H9 (cell line): Measurements from ENCODE around the gene FLT3. TPM values are rescaled to one million over a fixed set of nuclear protein-coding genes. Genes with fewer than 3 reads are reported as not detected.
"Not testable (repeated sequence)": the region's sequence is repeated elsewhere in the genome, so short reads cannot be mapped to it uniquely, and the experiment has no call there.

ENCODE experiments used
- DNase-seq: peaks from one replicate; pipeline ENCODE4 v3.0.0-alpha.2; 2017
- H2AFZ ChIP-seq: one replicate; pipeline ENCODE4 v1.6.1; 2013; ENCODE audit warnings: mild to moderate bottlenecking, low read length, control low read depth, moderate library complexity
- H2AK5ac ChIP-seq: 2 replicates; pipeline ENCODE4 v1.6.1; 2013; ENCODE audit warnings: low read length, control low read depth, mixed read lengths; ENCODE audit not compliant: insufficient read length
- H2BK120ac ChIP-seq: one replicate; pipeline ENCODE4 v1.6.1; 2013; ENCODE audit warnings: low read depth, mild to moderate bottlenecking, low read length, control low read depth, inconsistent platforms; ENCODE audit not compliant: poor library complexity, severe bottlenecking
- H2BK12ac ChIP-seq: 2 replicates; pipeline ENCODE4 v1.6.1; 2013; ENCODE audit warnings: low read length, control low read depth, mixed read lengths, low read depth; ENCODE audit not compliant: insufficient read length
- H2BK15ac ChIP-seq: 2 replicates; pipeline ENCODE4 v1.6.1; 2013; ENCODE audit warnings: low read depth, low read length, control low read depth
- H2BK20ac ChIP-seq: one replicate; pipeline ENCODE4 v1.6.1; 2013; ENCODE audit warnings: low read depth, mild to moderate bottlenecking, low read length, control low read depth, inconsistent platforms; ENCODE audit not compliant: poor library complexity, severe bottlenecking
- H2BK5ac ChIP-seq: 2 replicates; pipeline ENCODE4 v1.6.1; 2013; ENCODE audit warnings: low read length, control low read depth, mixed read lengths; ENCODE audit not compliant: insufficient read length
- H3K14ac ChIP-seq: 2 replicates; pipeline ENCODE4 v1.6.1; 2013; ENCODE audit warnings: low read length, control low read depth; ENCODE audit not compliant: insufficient read depth
- H3K18ac ChIP-seq: 2 replicates; pipeline ENCODE4 v1.6.1; 2013; ENCODE audit warnings: low read depth, mild to moderate bottlenecking, mixed read lengths, low read length, control low read depth; ENCODE audit not compliant: insufficient read length
- H3K23ac ChIP-seq: 2 replicates; pipeline ENCODE4 v1.6.1; 2013; ENCODE audit warnings: low read length, control low read depth, mixed read lengths, low read depth; ENCODE audit not compliant: insufficient read length
- H3K23me2 ChIP-seq: 2 replicates; pipeline ENCODE4 v1.6.1; 2013; ENCODE audit warnings: low read depth, mild to moderate bottlenecking, mixed read lengths, low read length, control low read depth; ENCODE audit not compliant: insufficient read length, poor library complexity, severe bottlenecking
- H3K27ac ChIP-seq: 2 replicates; pipeline ENCODE4 v1.5.1; 2013; ENCODE audit warnings: low read length, control low read depth, mixed read lengths, low read depth; ENCODE audit not compliant: insufficient read length
- H3K27me3 ChIP-seq: 2 replicates; pipeline ENCODE4 v1.6.1; 2013; ENCODE audit warnings: low read length, control low read depth, inconsistent platforms; ENCODE audit not compliant: insufficient read depth
- H3K4ac ChIP-seq: 2 replicates; pipeline ENCODE4 v1.6.1; 2013; ENCODE audit warnings: low read depth, mild to moderate bottlenecking, control low read depth, inconsistent platforms, low read length, moderate library complexity
- H3K4me1 ChIP-seq: 2 replicates; pipeline ENCODE4 v1.6.1; 2013; ENCODE audit warnings: low read length, control low read depth, inconsistent platforms; ENCODE audit not compliant: insufficient read depth
- H3K4me2 ChIP-seq: 2 replicates; pipeline ENCODE4 v1.6.1; 2013; ENCODE audit warnings: low read length, control low read depth, mixed read lengths; ENCODE audit not compliant: insufficient read length, insufficient read depth
- H3K56ac ChIP-seq: 2 replicates; pipeline ENCODE4 v1.6.1; 2013; ENCODE audit warnings: low read depth, mild to moderate bottlenecking, mixed read lengths, low read length, control low read depth; ENCODE audit not compliant: insufficient read length
- H3K79me1 ChIP-seq: 2 replicates; pipeline ENCODE4 v1.6.1; 2013; ENCODE audit warnings: low read depth, mild to moderate bottlenecking, moderate library complexity, low read length, control low read depth, inconsistent platforms; ENCODE audit not compliant: insufficient read depth, poor library complexity, severe bottlenecking
- H3K79me2 ChIP-seq: 2 replicates; pipeline ENCODE4 v1.6.1; 2013; ENCODE audit warnings: low read length, control low read depth, inconsistent platforms; ENCODE audit not compliant: insufficient read depth
- H3K9ac ChIP-seq: 2 replicates; pipeline ENCODE4 v1.6.1; 2013; ENCODE audit warnings: low read length, control low read depth, mixed read lengths; ENCODE audit not compliant: insufficient read length; ENCODE audit errors: extremely low read depth
- H3K9me3 ChIP-seq: one replicate; pipeline ENCODE4 v1.6.1; 2013; ENCODE audit warnings: low read depth, low read length, inconsistent platforms; ENCODE audit not compliant: control insufficient read depth
- H3T11ph ChIP-seq: one replicate; pipeline ENCODE4 v1.6.1; 2013; ENCODE audit warnings: mild to moderate bottlenecking, low read length, control low read depth, inconsistent platforms
- H4K20me1 ChIP-seq: one replicate; pipeline ENCODE4 v1.6.1; 2013; ENCODE audit not compliant: control insufficient read depth, insufficient read length, insufficient read depth
- H4K5ac ChIP-seq: 2 replicates; pipeline ENCODE4 v1.6.1; 2013; ENCODE audit warnings: low read depth, mild to moderate bottlenecking, mixed read lengths, low read length, control low read depth; ENCODE audit not compliant: insufficient read length
- H4K8ac ChIP-seq: replicated peaks from 2 replicates; pipeline ENCODE4 v1.6.1; 2013; ENCODE audit warnings: low read length, control low read depth, mixed read lengths, low read depth; ENCODE audit not compliant: insufficient read length
- H4K91ac ChIP-seq: 2 replicates; pipeline ENCODE4 v1.6.1; 2013; ENCODE audit warnings: low read depth, mild to moderate bottlenecking, moderate library complexity, mixed read lengths, low read length, control low read depth; ENCODE audit not compliant: insufficient read length
- H3K27ac Mint-ChIP-seq, 3 experiments: 2 replicates in 2 of 3; 3 replicates in 1 of 3; pipeline ENCODE4 v1.8.0; 2020 to 2021; ENCODE audit warnings: mixed read lengths in 3 of 3, mild to moderate bottlenecking in 1 of 3, moderate library complexity in 1 of 3
- H3K27me3 Mint-ChIP-seq: 2 replicates; pipeline ENCODE4 v1.8.0; 2021; ENCODE audit warnings: low read depth, mild to moderate bottlenecking, moderate library complexity, mixed read lengths
- H3K36me3 Mint-ChIP-seq, 3 experiments: 2 replicates in 2 of 3; 3 replicates in 1 of 3; pipeline ENCODE4 v1.8.0; 2020 to 2021; ENCODE audit warnings: low read depth in 3 of 3, mixed read lengths in 3 of 3; ENCODE audit not compliant: insufficient read depth in 1 of 3
- H3K4me1 Mint-ChIP-seq, 2 experiments: 2 replicates each; pipeline ENCODE4 v1.8.0; 2020; ENCODE audit warnings: mixed read lengths in 2 of 2
- H3K4me3 Mint-ChIP-seq, 2 experiments: 2 replicates in 1 of 2; 3 replicates in 1 of 2; pipeline ENCODE4 v1.8.0; 2020 to 2021; ENCODE audit warnings: mild to moderate bottlenecking in 2 of 2, mixed read lengths in 2 of 2, moderate library complexity in 1 of 2
- H3K9me3 Mint-ChIP-seq, 2 experiments: 2 replicates in 1 of 2; 3 replicates in 1 of 2; pipeline ENCODE4 v1.8.0; 2020; ENCODE audit warnings: mild to moderate bottlenecking in 2 of 2, mixed read lengths in 2 of 2, moderate library complexity in 1 of 2
- WGBS: extraction: QIAGEN DNeasy Blood & Tissue Kit; methylation state at CpG from one replicate; pipeline ENCODE4 v1.1.7; 2013; ENCODE audit warnings: missing lambda C conversion rate, low lambda C conversion rate, mixed read lengths; ENCODE audit not compliant: insufficient read length; ENCODE audit errors: extremely low coverage; 5-methylcytosine and 5-hydroxymethylcytosine counted together
- total RNA-seq: library from RNA; stranded (reverse); gene quantifications from 2 replicates; pipeline ENCODE4 v1.2.1, GENCODE V29; 2021
- TF ChIP-seq, protein P1 (sequence below): fragments of 200-600 bp; sonication (generic); conservative IDR thresholded peaks from 3 replicates; pipeline ENCODE4 v1.8.0; 2021; ENCODE audit warnings: antibody characterized with exemption, mild to moderate bottlenecking

The FLT3 gene
- total RNA-seq, 1 experiment from 2014 or later, result 0.44 TPM

DNA sequence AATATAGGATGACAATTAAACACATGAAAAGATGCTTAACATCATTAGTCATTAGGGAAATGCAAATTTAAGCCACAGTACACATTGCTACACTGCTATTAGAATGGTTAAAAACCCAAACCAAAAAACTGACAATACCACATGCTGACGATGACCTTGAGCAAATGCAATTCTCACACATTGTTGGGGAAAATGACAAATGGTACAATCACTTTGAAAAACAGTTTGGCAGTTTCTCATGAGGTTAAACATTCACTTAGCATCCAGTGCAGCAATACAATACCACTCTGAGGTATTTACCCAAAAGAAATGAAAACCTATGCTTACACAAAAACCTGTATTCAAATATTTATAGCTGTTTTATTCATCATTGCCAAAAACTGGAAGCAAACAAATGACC, 11.3 kb downstream of the FLT3 start:
- no peak overlapping the region for H3K27ac Mint-ChIP-seq
- Histone ChIP-seq H3K9me3 (no peaks in the 10 kb centered on the region), H3K79me2 (no peaks in the 10 kb centered on the region), H3K14ac (no peak overlapping the region), H3K4me1 (no peaks in the 10 kb centered on the region), H2BK12ac (no peak overlapping the region), H3T11ph (no peak overlapping the region), H2BK15ac (no peak overlapping the region), H2BK5ac (no peak overlapping the region), H4K5ac (no peak overlapping the region), H2BK120ac (no peak overlapping the region), H2AK5ac (no peak overlapping the region), H3K18ac (no peak overlapping the region), H2AFZ (no peak overlapping the region), H3K4ac (no peak overlapping the region), H4K91ac (no peak overlapping the region), H3K56ac (no peak overlapping the region), H3K4me2 (no peak overlapping the region), H4K20me1 (no peaks in the 10 kb centered on the region), H3K27me3 (no peaks in the 10 kb centered on the region), H2BK20ac (no peak overlapping the region), H3K23me2 (no peaks in the 10 kb centered on the region), H3K9ac (no peak overlapping the region), H3K23ac (no peak overlapping the region), H4K8ac (no peak overlapping the region), H3K27ac (no peak overlapping the region), H3K79me1 (no peaks in the 10 kb centered on the region)
- no CpG with 5 or more reads among the region's 1 CpG for whole genome bisulfite sequencing
- no peak for DNase-seq
- H3K4me1 Mint-ChIP-seq, result no peaks in the 10 kb centered on the region
- peaks cover 14% of the 10 kb centered on the region for H3K27me3 Mint-ChIP-seq
- H3K9me3 Mint-ChIP-seq, result no peaks in the 10 kb centered on the region; a peak in 1 of 5 replicates
- TF ChIP-seq, protein P1, sequence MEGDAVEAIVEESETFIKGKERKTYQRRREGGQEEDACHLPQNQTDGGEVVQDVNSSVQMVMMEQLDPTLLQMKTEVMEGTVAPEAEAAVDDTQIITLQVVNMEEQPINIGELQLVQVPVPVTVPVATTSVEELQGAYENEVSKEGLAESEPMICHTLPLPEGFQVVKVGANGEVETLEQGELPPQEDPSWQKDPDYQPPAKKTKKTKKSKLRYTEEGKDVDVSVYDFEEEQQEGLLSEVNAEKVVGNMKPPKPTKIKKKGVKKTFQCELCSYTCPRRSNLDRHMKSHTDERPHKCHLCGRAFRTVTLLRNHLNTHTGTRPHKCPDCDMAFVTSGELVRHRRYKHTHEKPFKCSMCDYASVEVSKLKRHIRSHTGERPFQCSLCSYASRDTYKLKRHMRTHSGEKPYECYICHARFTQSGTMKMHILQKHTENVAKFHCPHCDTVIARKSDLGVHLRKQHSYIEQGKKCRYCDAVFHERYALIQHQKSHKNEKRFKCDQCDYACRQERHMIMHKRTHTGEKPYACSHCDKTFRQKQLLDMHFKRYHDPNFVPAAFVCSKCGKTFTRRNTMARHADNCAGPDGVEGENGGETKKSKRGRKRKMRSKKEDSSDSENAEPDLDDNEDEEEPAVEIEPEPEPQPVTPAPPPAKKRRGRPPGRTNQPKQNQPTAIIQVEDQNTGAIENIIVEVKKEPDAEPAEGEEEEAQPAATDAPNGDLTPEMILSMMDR, result no peak
- H3K36me3 Mint-ChIP-seq, result no peaks in the 10 kb centered on the region
- H3K4me3 Mint-ChIP-seq, result no peak overlapping the region

DNA sequence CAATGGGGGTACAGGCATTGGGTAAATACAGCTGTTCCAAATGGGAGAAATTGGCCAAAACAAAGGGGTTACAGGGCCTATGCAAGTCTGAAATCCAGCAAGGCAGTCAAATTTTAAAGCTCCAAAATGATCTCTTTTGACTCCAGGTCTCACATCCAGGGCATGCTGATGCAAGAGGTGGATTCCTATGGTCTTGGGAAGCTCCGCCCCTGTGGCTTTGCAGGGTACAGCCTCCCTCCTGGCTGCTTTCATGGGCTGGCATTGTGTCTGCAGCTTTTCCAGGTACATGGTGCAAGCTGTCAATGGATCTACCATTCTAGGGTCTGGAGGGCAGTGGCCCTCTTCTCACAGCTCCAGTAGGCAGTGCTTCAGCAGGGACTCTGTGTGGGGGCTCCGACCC, 22.6 kb downstream of the FLT3 start:
- H2BK12ac ChIP-seq, H2AK5ac ChIP-seq, H3K79me2 ChIP-seq, H4K20me1 ChIP-seq, H2BK120ac ChIP-seq, H3K4me3 Mint-ChIP-seq, H3K27me3 ChIP-seq, H3K9me3 ChIP-seq, H3K23ac ChIP-seq, H2AFZ ChIP-seq, H3K23me2 ChIP-seq, H3K27ac ChIP-seq, H3K4me1 ChIP-seq, H3K4ac ChIP-seq, H4K91ac ChIP-seq, H3T11ph ChIP-seq, H3K18ac ChIP-seq, H3K9me3 Mint-ChIP-seq, H3K14ac ChIP-seq, H2BK20ac ChIP-seq, H3K4me2 ChIP-seq, H4K8ac ChIP-seq, H3K36me3 Mint-ChIP-seq, H2BK15ac ChIP-seq, H2BK5ac ChIP-seq, H3K79me1 ChIP-seq, H4K5ac ChIP-seq, H3K27me3 Mint-ChIP-seq, H3K9ac ChIP-seq, H3K56ac ChIP-seq: not testable (repeated sequence)
- no CpG with 5 or more reads among the region's 2 CpGs for WGBS
- peaks cover 10 to 15% of the 10 kb centered on the region in 2 experiments for H3K4me1 Mint-ChIP-seq
- H3K27ac Mint-ChIP-seq, result peak overlapping the region in 1 of 3 experiments; percentile 25; a peak in 1 of 7 replicates
- DNase-seq, result peak; percentile 32
